HG03139 (cell line): ENCODE results near the gene SPTLC3.

ENCODE experiments used
- ATAC-seq: cut with Tn5 transposase; IDR thresholded peaks from one replicate; pipeline ENCODE4 v1.9.1; 2021; ENCODE audit not compliant: unreplicated experiment

SPTLC3 gene

DNA sequence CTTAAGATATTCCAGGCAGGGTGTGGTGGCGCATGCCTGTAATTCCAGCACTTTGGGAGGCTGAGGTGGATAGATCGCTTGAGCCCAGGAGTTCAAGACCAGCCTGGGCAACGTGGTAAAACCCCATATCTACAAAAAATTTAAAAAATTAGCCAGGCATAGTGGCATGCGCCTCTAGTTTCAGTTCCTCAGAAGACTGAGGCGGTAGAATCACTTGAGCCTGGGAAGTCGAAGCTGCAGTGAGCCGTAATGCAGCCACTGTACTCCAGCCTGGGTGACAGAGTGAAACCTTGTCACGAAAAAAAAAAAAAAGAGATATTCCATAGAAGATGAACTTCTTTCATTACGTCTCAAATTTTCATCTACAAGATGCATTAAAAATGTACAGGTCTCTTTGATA is 165.6 kb downstream of the SPTLC3 start:
- ATAC-seq: no peak

DNA sequence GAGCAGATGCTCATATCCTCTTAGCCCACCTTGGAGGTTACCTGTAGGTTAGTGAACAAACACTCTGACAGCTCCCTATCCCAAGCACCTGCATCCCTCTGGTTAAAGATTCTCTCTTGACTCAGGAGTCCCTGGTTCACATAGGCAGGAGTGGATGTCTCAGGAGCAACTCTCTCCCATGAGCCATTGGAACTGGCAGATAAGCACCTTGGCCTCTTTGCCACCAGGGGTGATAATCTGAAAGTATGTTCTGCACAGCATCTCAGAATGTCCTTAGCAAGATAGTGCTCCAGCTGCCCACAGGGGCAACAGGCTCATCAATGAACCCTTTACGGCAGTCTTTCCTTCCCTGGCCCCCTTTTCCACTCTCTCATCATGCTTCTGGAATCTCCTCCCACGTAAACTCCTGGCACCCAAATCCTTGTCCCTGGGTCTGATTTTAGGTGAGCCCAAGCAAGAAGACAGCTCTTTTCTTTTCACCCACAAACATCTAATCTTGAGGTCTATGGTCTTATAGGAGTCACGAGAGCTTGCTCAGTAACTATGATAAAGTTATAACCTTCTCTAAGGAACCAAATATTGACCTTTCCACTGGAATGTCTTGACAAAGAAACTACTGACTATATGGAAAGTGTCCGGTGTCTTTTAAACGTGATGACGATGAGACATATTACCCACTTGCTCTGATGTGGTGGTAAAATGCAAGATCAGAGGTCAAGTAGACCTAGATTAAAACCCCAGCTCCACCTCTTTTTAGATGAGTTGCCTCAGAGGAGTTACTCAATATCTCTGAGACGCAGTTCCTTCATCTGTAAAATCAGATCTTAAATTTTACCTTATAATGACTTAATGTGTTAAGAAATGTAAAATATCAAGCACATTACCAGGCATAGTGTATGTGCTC is 172.5 kb downstream of the SPTLC3 start:
- no peak for ATAC-seq

DNA sequence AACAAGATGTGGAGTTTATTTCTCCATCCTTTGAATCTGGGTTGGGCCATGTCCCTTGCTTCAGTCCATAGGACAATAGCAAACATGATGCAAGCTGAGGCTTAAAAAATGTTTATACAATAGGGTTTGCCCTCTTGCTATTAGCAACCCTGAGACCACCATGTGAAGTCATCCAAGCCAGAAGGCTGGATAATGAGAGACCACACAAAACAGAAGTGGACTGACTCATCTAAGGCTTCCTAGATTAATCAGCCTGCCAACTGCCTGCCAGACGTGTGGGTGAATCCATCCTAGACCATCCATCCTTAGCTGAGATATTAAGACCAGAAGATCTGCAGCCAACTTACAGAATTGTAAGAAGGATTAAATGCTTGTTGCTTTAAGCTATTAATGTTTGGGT is 174.2 kb downstream of the SPTLC3 start:
- no peak for ATAC-seq

DNA sequence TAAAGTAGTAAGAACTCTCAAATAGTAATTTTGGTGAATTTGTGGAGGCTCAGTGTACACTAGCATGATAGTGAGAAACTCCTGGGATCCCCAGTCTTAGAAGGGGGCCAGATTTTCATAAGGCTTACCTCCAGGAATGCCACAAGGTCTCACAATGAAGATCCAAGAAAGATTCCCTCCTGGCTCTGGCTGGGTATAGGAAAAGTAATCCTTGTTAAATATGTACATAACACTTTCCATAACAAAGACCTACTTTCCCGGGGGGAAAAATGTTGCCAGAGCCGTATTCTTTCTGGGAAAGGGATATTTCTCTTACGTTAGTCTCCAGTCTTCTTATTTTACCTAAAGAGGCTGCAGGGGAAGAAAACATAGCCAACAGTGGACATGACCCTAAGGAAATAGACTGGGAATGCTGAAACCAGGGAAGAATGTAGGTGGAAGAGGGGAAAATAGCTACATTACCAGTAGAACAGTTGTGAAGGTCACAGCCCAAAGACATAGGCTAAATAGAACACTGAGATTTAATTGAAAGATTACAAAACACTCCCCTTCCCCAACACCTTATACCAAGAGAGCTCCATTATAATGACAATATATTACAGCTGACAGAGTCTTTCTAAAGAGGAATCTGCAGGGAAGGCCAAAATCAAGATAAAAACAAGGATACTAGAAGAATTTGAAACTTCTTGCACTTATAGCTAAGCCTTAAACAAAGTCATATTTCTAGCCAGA is 177.4 kb downstream of the SPTLC3 start:
- ATAC-seq: no peak

DNA sequence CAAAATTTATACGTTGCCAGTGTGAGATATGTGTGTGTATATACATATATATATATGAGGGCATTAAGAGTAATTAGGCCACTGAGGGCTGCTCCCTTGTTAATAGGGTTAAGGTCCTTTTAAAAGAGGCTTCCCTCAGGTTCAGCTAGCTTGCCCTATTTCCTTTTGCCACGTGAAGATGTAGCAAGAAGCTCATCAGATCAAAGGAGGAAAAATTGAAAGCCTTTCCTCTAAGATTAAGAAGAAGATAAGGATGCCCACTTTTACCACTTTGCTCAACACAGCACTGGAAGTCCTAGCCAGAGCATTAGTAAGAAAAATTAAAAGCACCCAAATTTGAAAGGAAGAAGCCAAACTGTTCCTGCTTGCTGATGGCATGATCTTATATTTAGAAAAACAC is 179.1 kb downstream of the SPTLC3 start:
- no peak for ATAC-seq

DNA sequence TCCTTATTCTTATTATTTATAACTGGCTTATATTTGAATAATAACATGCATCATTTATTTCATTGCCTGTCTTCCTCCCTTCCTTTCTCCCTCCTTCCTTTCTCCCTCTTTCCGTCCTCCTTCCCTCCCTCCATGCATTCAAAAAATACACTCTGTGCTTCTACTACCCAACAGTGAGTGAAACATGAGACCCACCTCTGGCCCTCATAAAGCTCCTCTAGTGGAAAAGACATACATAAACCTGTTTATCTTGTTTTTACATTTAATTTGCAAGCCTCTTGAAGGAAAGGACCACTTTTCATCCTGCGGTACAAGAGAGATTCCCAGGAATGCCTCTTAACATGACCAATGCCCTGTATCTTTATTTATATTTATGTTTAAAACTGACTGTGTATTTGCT is 190.5 kb downstream of the SPTLC3 start:
- no peak for ATAC-seq

DNA sequence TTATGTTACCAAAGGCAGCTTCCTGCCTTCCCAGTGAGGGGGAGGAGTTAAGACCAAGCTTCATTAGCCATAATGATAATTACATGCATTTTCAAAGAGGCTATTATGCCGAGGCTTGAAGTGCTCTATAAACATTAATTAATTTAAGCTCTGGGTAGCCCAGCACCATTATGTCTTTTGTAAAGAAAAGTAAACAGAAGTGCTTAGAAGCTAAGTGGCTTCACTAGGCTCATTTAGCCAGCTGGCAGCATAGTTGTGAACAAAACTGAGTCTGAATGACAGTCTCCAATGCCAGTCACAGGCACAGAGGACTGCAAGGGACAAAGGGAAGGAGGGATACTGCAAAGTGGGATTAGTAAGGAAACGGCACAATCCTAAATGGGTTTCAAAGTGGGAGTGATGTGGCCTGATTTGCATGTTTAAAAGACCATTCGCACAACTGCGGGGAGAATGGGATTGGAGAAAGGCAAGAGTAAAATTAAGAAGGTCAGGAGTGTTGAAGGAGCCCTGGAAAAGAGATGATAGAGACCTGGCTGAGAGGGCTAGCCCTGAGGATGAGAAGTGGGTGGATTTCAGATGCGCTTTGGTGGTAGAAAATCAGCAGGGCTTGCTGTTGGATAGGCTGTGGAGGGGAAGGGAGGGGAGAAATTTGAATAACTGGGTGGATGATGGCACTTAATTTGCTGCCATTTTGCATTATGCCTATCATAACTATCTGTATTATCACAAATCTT is 192.2 kb downstream of the SPTLC3 start:
- no peak for ATAC-seq

DNA sequence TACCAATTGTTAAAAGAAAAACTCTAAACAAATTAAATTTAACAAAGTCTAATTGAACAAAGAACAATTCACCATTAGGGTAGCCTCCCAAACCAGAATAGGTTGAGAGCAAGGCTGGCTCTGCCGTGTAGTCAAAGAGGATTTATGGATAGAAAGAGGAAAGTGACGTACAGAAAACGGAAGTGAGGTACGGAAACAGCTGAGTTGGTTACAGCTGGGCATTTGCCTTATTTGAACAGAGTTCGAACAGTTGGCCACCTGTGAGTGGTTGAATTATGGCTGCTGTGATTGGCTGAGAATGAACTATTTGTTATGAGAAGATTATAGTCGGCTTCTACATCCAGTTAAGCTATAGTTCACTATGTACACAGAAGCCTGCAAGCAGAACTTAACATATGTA is 193.8 kb downstream of the SPTLC3 start:
- no peak for ATAC-seq

DNA sequence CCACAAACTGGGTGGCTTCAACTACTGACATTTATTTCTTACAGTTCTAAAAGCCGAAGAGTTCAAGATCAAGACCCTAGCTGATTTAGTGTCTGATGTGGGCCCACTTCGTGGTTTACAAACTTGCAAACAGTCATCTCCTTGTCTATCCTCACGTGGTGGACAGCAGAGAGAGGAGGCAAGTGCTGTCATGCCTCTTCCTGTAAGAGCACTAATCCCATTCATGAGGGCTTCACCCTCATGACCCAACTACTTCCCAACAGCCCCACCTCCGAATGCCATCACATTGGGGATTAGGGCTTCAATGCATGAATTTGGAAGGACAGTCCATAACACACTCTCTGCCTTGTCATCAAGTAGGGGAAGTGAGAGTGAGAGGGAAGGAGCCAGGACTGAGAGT is 196.7 kb downstream of the SPTLC3 start:
- no peak for ATAC-seq

DNA sequence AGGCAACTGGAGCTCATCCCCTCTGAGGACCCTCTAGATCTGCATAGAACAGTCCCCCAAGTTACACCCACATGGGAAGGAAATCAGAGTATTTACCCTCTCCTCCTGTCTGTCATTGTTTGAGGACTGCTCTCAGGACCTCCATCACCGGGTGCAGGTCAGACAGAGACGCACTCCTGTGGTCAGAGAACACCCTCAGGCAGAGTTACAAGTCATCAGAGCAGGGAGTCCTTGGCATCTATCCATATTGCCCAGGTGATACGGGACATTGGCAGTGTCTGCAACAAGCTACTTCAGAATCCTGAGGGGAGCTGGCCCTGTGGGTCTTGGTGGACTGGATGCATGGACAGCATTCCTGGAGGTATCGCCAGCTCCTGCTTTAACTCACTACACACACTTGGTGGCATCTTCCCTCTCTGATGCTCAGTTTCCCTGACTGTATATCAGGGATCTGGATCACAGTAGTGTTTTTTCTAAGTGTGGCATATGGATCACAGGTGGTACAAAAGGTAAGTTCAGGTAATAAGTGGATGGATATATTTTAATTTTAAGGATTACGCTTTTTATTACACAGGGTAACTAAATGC is 197.2 kb downstream of the SPTLC3 start:
- no peak for ATAC-seq

DNA sequence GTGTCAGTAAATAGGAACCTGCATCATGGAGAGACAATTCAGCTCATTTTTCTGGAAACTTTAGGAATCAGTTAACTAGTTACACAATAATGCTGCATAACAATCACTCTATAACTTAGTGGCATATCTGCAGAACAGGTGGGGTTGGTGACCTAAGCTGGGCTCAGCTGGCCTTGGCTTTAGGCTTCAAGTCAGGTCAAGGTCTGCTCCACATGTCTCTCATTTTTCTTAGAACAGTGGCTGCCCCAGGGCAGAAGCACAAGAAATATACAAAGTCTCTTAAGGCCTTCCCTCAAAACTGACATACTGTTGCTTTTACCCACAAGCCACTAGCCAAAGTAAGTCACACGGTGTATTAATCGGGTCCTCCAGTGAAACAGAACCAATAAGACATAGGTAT is 198.2 kb downstream of the SPTLC3 start:
- ATAC-seq: no peak

DNA sequence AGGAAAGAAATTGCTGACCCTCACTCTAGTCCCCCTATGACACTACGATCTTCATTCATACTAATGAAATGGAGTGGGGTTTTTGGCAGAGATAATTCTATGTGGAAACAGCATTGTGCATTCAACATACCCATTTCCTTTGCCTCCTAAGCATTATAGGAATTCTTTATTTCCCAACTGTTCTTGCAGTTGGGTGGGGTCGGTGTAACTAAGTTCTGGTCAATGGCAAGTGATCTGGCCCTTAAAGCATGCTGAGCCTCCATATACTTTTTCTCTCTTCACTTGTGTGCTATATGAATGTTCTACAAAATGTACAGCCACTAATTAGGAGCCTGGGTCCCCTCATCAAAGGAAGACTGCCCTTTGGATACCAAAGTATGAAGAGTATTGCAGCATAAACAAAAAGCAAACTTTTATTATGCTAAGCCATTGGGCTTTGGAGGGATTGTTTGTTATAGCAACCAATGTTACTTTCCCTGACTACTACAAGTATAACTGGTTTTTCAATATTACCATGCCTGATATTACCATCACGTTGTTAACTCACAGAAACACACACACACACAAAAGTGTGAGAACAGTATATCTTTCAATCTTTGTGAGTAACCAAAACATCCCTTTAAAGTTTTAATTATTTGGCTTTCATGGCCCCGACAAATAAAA is 203.3 kb downstream of the SPTLC3 start:
- ATAC-seq: no peak

DNA sequence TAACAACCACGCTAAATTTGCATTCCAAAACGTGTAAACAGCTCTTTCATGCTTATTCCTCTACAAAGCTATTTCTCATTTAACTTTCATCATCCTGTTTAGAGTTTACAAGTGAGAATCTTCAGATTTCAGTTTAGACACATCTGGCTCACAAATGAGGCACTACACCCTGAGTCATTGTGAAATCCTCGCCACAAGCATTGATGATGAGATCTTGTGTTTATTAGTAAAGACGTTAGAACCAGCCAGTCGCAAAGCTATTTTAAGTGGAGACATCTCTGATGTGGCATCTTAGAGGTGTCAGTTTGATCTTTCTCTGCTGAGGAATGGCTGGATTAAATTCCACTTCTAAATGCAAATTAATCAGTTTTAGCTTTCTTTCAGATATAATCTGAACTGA is 204.0 kb downstream of the SPTLC3 start:
- no peak for ATAC-seq

DNA sequence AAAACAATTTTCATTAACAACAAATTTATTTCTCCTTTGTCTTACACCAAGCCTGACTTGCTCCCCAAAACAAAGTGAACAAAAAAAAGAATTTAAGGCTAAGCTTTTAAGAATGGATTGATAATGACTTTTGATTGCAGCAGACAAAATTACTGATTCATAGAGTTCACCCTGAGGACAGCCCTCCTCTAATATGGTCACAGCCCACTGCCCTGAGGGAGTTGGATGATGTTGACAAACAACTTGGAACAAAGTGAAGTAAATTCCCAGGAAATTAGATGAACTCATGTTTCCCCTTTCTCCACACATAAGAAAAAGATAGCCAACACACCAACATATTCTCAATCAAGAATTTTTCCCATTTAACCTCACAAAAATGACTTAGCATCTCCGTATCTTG is 204.6 kb downstream of the SPTLC3 start:
- no peak for ATAC-seq

DNA sequence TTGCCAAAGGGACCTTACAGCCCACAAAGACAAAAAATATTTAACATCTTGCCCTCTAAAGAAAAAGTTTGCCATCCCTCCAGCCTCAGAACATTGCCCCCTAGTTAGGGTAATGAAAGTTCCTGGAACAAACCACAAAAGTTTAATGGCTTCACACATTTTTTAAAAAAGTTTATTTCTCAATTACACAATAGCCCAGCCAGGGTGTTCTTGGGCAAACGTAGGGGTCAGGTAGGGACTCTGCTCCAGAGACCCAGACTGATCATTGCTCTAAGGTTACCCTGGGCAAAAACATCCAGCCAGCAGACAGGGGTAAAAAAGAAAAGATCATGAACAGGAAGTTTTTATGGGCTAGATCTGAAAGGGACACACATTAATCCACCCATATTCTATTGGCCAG is 207.8 kb downstream of the SPTLC3 start:
- no peak for ATAC-seq
